Measurements from ENCODE around the gene GADD45B.
"Not testable (repeated sequence)": the region's sequence is repeated elsewhere in the genome, so short reads cannot be mapped to it uniquely, and the experiment has no call there.

Gene GADD45B

GRCh38 chr19:2490659-2491058 is 14.7 kb downstream of the GADD45B start:
- no peak for DNase-seq

DNA sequence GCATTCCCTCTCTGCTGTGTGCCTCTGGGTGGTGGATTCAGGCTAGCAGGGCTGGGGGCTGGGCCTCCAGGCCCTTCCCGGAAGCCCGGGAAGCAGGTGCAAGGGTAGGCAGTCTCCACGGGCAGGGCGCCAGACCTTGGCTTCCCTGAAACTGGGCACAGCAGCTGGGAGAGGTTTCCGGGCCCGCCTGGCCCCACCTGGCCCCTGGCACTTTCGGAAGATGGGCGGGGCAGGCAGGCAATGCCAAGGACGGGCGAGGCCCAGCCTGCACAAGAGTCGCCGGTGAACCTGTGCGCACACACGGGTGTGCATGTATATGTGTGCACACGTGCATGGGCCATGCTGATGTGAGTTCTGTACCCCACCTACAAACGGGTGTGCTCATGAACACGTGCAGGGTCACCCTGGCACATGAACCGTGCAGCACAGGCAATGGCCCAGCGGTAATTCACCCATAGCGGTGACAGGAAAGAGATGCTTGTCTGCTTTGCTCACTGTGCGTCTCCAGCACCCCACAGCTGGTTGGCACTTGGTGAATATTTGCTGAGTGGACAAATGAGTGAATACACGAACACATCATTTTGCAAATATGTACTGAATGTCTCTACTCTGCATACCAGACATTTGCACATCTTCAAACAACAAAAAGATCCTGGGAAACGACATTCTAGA is 15.3 kb downstream of the GADD45B start:
- no peak for DNase-seq

DNA sequence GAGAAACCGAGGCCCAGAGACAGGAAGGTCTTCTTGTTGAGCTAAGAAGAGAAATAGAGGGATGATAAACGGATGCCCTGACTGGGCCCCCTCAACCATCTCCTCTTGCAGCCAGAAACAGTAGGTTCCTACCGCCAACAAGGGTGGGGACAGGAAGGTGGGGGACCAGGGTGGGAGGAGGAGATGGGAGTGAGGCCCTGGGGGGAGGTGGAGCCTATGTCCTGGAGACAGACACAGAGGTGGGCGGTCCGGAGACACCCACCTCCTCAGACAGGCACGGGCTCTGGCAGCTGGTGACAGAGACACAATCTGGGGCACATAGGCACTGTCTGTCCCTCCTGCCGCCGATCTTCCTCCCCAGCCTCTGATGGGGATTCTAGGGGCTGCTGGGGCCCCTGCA is 16.9 kb downstream of the GADD45B start:
- DNase-seq: no peak

- not testable (repeated sequence) for DNase-seq
These were observed 17.5 kb downstream of the GADD45B start for GRCh38 chr19:2493448-2493847.

DNA sequence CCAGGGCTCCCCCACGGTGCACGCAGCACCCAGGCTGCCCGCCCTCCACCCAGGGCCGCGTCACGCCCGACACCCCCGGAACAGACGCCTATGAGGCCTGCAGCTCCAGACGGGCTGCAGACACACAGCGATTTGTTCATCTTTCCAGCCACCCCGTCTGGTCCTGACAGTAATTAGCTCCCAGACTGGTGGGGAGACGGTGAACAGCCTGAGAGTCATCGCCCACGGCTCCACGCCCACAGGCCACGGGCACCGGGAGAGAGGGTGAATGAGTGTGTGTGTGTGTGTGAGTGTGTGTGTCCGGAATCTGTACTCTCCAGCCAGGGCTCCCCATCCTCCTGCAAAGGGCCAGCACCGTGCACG is 18.1 kb downstream of the GADD45B start:
- DNase-seq: no peak

- DNase-seq: peak; percentile 61 to 62
These were observed 18.7 kb downstream of the GADD45B start for GRCh38 chr19:2494447-2495129.

GRCh38 chr19:2495130-2495641 is 19.3 kb downstream of the GADD45B start:
- peak; percentile 52 to 65 for DNase-seq

- DNase-seq: no peak
These were observed 19.9 kb downstream of the GADD45B start for GRCh38 chr19:2495651-2496316.

DNA sequence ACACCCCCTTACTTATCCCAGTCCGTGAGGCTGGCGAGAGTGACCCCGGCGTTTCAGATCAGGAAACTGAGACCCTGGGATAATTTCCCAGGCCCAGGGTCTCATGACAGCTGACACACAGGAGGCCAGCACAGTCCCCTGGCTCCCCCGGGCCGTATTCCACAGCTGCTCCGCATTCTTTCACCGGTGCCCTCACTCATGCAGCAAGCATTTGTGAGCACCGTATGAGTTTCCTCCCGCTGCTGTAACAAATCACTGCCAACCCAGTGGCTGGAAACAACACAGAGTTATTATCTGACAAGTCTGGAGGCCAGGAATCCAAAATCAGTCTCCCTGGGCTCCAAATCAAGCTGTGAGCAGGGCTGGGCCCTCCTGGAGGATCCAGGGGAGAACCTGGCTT is 21.3 kb downstream of the GADD45B start:
- no peak for DNase-seq

- no peak for DNase-seq
These were observed 24.2 kb downstream of the GADD45B start for GRCh38 chr19:2500156-2500555.

- no peak for DNase-seq
These were observed 24.9 kb downstream of the GADD45B start for GRCh38 chr19:2500841-2501261.

- peak; percentile 74 to 75 for DNase-seq
These were observed 27.7 kb downstream of the GADD45B start for GRCh38 chr19:2503521-2504109.

DNA sequence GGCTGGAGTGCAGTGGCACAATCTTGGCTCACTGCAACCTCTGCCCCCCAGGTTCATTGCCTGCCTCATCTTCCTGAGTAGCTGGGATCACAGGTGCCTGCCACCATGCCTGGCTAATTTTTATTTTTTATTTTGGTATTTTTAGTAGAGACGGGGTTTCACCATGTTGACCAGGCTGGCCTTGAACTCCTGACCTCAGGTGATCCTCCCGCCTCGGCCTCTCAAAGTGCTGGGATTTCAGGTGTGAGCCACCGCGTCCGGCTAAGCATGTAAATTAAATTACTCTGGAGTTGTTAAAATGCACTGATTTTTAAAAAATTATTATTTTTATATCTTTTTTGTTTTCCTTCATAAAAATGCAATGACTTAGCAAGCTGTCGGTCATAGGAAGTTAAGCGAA is 30.7 kb downstream of the GADD45B start:
- not testable (repeated sequence) for DNase-seq

- peak; percentile 55 to 59 for DNase-seq
These were observed 31.2 kb downstream of the GADD45B start for GRCh38 chr19:2507109-2507508.

GRCh38 chr19:2509096-2509495 is 33.2 kb downstream of the GADD45B start:
- no peak for DNase-seq

DNA sequence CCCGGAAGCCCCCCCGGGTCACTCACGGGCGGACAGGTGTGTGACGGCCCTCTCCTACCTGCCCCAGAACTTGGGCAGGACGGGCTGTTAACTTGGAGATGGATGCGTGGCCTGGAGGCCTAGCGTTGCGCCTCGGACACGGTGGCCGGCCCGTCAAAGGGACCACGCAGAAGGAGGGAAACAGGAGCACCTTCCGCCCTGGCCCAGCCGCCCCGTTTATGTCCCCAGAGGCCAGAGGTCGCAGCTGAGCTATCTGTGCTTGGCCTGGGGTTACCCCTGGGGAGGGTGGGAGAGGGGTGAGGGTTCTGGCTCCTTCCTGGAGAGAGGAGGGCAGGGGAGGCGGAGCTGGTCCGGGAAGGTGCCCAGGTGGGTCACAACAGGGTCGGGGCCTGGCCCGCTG is 35.6 kb downstream of the GADD45B start:
- DNase-seq: no peak

DNA sequence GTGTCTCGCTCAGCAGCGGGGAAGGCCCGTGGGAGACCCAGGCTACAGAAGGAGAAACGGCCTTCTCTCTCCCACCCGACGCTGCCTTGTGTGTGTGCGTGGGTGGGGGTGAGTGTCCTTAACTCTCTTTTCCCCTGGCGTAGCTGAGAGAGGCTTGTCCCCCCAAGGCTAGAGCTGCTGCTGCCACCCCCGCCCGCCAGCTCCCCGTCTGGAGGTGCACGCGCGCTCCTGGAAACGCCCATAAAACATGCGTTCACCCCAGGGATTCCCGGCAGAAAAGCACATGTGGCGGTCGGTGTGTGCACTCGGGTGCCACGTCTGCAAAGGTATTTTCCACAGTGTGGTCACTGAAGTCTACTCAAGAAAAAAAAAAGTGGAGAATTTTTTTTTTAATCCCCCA is 36.1 kb downstream of the GADD45B start:
- DNase-seq: no peak

DNA sequence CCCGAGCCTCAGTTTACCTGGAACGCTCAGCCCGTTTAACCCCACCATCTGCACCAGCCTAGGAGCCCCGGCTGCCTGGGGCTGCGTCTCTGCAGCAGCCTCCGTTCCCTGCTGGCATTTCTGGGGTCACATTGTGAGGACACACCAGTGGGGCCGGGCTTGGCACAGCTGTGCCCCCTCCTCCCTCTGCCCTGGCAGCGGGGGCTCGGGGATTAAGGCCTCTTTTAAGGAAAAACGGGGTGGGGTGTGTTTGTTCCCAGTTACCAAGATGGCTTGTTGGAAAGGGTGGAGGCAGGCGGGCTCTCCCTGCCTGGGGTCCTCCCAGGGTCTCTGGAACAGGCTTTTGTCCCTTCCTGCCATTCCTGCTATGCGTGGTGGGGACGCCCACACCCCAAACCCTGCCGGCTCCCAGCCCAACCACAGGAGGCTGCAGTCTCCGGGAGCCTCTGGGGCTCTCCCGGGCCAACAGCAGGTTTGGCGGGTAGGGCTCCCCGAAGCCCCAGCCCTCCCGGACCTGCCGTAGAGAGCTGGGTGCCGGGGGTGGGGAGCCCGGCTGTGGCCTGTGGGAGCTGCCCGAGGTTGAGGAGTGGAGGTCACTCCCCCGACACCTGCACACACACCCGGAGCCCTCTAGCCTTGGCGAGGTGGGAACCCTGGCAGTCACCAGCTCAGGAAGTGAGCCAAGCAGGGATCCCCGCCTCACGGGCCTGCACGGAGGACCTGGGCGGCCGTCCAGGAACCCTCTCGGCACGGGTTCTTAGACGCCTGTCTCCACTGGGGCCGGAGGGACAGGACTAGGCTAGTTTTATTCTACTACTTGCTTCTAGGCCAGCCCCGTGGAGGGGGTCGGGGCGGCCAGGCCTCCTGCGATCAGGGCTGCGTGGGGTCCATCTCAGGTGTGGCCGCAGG is 36.9 kb downstream of the GADD45B start:
- DNase-seq: no peak

DNA sequence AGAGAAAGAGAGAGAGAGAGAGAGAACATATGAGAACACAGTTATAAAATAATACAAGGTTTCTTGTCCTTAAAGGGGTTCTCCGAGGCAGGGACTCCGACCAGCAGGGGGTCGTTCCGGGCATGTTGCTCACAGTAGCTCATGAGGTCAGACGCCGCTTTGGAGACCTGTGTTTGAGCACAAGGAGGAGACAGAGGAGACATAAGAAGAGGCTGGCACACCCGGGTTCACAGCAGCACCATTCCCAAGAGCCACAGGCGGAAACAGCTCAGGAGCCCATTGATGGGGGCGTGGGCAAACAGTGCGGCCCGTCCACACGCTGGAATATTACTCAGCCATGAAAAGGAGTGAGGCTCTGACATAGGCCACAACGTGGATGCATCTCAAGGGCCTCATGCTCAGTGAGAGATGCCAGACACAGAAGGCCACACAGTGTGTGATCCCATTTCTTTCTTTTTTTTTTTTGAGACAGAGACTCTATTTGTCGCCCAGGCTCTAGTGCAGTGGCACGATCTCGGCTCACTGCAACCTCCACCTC is 39.1 kb downstream of the GADD45B start:
- no peak for DNase-seq

DNA sequence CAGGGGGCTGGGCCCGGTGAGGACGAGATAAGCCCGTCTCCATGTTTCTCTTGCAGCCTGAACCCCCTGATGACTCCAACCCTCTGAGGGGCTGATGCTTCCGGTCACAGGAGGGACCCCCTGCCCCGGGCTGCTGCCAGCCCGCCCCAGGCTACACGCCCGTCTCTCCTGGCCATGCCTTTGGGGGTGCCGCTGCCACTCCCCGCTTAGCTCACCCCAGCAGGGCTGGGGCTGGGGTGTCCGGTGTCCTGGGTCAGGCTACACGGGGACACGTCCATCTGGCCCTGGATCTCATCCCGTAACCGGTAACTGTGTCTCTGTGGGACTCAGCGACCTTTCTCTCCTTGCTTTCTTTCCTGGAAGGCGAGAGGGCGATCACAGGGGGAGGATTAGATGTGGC is 40.8 kb downstream of the GADD45B start:
- no peak for DNase-seq

- no peak for DNase-seq
These were observed 42.1 kb downstream of the GADD45B start for GRCh38 chr19:2517881-2518601.
